GM18867 (cell line): ENCODE results near the gene GPR84.
"Not testable (repeated sequence)": the region's sequence is repeated elsewhere in the genome, so short reads cannot be mapped to it uniquely, and the experiment has no call there.

ENCODE experiments used
- ATAC-seq: cut with Tn5 transposase; IDR thresholded peaks from one replicate; pipeline ENCODE4 v1.9.1; 2021; ENCODE audit warnings: mild to moderate bottlenecking, moderate library complexity; ENCODE audit not compliant: unreplicated experiment

The GPR84 gene

DNA sequence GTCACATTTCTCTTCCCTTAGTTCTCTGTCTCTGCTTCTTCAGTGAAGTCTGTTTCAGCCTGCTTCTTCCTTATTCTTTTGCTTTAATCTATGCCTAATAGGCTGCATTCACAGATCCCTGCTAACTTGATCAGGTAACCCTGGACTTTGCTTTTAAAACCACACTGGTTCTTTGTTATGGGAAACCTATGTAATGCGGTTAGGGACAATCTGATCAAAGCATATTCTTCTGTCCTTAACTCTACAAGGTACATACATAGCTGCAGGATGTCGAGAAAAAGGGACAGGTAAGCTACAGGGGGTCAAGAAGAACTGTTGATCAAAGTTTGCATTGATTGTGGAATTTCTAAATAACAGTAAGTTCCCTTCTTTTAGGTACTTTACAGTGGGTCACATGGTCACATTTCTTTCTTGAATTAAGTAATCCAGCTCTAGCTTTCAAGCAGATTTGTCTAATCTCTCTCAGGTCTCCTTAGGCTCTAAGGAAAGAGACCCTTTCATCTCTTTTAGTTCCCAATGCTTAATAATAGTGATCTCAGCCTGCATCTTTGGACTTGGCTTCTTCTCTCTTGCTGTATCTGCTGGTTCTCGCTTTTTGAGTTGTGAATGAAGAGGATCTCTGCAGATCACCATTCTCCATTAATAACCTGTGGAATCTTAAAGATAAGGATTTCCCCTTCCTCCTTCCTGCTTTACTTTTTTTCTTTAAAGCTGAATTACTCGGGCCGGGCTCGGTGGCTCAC, 35.5 kb downstream of the GPR84 start:
- ATAC-seq = no peak

DNA sequence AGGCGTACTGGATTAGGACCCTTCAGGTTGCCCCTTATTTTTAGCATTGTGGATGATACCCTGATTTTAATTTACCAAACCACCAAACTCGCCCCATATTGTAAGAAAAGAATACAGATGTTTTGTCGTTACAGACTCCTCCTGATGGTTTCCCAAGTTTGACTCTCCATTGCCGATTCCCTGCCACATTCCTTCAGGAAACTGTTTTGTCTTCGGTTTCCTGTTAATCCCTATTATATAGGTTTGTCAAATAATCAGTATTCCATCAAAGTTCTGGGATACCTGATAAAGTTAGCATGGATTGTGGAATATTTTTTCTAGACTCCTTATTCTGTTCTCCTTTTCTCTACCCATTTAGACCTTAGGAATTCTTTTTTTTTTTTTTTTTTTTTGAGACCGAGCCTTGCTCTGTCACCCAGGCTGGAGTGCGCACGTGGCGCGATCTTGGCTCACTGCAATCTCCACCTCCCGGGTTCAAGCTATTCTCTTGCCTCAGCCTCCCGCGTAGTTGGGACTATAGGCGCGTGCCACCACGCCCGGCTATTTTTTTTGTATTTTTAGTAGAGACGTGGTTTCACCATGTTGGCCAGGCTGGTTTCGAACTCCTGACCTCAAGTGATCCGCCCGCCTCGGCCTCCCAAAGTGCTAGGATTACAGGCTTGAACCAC, 38.7 kb downstream of the GPR84 start:
- not testable (repeated sequence) for ATAC-seq

- ATAC-seq = peak; percentile 98
These were observed 39.5 kb downstream of the GPR84 start, which contains the start of gene COPZ1 for GRCh38 chr12:54324617-54325441. COPZ1 (plus strand) TSS chr12:54325131; CDS start chr12:54325164, 33 bp downstream.

DNA sequence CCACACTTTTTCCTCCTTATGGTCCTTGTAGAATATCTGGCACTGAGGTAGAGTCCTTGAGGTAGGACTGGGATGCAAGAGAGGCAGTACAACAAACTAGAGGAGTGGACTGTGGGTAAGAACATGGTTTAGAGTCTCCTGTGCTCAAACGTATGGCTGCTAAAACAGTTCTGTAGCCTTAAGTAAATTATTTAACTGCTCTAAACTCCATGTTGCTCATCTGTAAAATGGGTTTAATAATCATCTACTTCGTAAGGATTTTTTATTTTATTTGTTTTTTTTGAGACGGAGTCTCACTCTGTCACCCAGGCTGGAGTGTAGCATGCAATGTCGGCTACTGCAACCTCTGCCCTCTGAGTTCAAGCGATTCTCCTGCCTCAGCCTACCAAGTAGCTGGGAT, 42.9 kb downstream of the GPR84 start:
- no peak for ATAC-seq
